ENCODE results near the gene SLC40A1. TPM values are rescaled to one million over a fixed set of nuclear protein-coding genes. Genes with fewer than 3 reads are reported as not detected.

The SLC40A1 gene
- total and polyA plus RNA-seq, 10 of the 15 experiments (the other 5 are each of a cell fraction or from before 2014, with no cell fraction given), result 0.01 to 0.38 (median 0.08) TPM; not detected in 7

DNA sequence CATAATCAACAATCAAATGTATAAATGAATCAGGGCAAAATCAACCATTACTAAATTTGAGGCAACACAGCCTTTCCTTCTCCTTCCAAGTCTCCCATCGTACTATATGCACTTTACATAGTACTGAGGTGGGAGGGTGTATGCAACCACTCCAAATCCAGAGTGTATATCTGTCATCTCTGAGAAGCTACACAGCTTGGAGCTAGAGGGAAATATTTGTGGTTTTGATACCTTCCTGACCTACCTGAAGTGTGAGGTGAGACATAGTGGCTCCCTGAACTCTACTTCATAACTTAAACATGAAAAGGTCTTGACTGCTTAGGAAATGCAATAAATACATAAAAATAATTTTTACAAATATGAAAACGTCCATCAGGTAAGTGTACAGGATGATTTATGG is 30.1 kb upstream of the SLC40A1 start:
- Histone ChIP-seq H3K27me3 (replicated peaks in 1 of 2; ENCODE audit: control insufficient read depth in 2 of 2, insufficient read depth in 2 of 2, low read length in 1 of 2) (no peaks in the 10 kb centered on the region; a peak in 1 of 4 replicates), H4K20me1 (ENCODE audit: control insufficient read depth, insufficient read depth) (no peaks in the 10 kb centered on the region), H3K4me3 (no peak overlapping the region), H3K9ac (ENCODE audit: control insufficient read depth, insufficient read depth, low read length) (no peak overlapping the region), H3K4me2 (ENCODE audit: control insufficient read depth, insufficient read depth) (no peak overlapping the region), H3K9me3 (replicated peaks; ENCODE audit: control insufficient read depth, insufficient read depth, low read length) (no peaks in the 10 kb centered on the region), H2AFZ (ENCODE audit: control insufficient read depth, low read depth, low read length) (no peak overlapping the region), H3K27ac (ENCODE audit: control insufficient read depth, insufficient read depth) (no peak overlapping the region), H3K79me2 (ENCODE audit: control insufficient read depth, insufficient read depth, low read length) (no peaks in the 10 kb centered on the region), H3K4me1 (ENCODE audit: control insufficient read depth, insufficient read depth, low read length) (no peaks in the 10 kb centered on the region), H3K36me3 (ENCODE audit: control insufficient read depth in 2 of 2, insufficient read depth in 2 of 2, low read length in 1 of 2) (no peaks in the 10 kb centered on the region)
- in situ Hi-C loops (cut with MboI) (no loop called here), intact Hi-C loops (cut with micrococcal nuclease; ENCODE audit: unreplicated experiment) (no loop called here)
- SMC1A ChIA-PET (ENCODE audit: uncharacterized antibody, unreplicated experiment), result no interaction called here
- FAIRE-seq (no peak), ATAC-seq (no peak), DNase-seq (ENCODE audit: low read depth, low spot score) (no peak)
- BruUV-seq (replicated peaks), result no TSS peak
- CTCF ChIA-PET, result no interaction called here
- RAD21 ChIA-PET (ENCODE audit: unreplicated experiment), result no interaction called here
- 18% methylated on average over 2 of the region's 2 CpGs for WGBS (ENCODE audit: insufficient coverage, insufficient replicate concordance, low lambda C conversion rate, missing lambda C conversion rate)
- POLR2A ChIA-PET, result no interaction called here
- TF ChIP-seq, protein P1, sequence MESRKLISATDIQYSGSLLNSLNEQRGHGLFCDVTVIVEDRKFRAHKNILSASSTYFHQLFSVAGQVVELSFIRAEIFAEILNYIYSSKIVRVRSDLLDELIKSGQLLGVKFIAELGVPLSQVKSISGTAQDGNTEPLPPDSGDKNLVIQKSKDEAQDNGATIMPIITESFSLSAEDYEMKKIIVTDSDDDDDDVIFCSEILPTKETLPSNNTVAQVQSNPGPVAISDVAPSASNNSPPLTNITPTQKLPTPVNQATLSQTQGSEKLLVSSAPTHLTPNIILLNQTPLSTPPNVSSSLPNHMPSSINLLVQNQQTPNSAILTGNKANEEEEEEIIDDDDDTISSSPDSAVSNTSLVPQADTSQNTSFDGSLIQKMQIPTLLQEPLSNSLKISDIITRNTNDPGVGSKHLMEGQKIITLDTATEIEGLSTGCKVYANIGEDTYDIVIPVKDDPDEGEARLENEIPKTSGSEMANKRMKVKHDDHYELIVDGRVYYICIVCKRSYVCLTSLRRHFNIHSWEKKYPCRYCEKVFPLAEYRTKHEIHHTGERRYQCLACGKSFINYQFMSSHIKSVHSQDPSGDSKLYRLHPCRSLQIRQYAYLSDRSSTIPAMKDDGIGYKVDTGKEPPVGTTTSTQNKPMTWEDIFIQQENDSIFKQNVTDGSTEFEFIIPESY (IDR thresholded peaks at IDR 0.05), result no peak
- TF ChIP-seq CEBPB (IDR thresholded peaks at IDR 0.05; ENCODE audit: borderline replicate concordance in 1 of 2, low read depth in 2 of 2, low read length in 2 of 2) (no peak), ZSCAN29 (IDR thresholded peaks at IDR 0.05) (no peak), IRF4 (IDR thresholded peaks at IDR 0.05; ENCODE audit: low read depth, low read length) (no peak), HDGF (IDR thresholded peaks at IDR 0.05) (no peak), WRNIP1 (IDR thresholded peaks at IDR 0.05; ENCODE audit: borderline replicate concordance, low read depth, low read length) (no peak), ZBED1 (IDR thresholded peaks at IDR 0.05; ENCODE audit: borderline replicate concordance) (no peak), POLR2A (IDR thresholded peaks at IDR 0.05; ENCODE audit: low read depth, low read length) (no peak), NR2C2 (IDR thresholded peaks at IDR 0.05; ENCODE audit: borderline replicate concordance, control insufficient read depth, insufficient read length, low read depth) (no peak)
- TF ChIP-seq, protein P2, sequence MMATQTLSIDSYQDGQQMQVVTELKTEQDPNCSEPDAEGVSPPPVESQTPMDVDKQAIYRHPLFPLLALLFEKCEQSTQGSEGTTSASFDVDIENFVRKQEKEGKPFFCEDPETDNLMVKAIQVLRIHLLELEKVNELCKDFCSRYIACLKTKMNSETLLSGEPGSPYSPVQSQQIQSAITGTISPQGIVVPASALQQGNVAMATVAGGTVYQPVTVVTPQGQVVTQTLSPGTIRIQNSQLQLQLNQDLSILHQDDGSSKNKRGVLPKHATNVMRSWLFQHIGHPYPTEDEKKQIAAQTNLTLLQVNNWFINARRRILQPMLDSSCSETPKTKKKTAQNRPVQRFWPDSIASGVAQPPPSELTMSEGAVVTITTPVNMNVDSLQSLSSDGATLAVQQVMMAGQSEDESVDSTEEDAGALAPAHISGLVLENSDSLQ (IDR thresholded peaks at IDR 0.05), result no peak
- TF ChIP-seq, protein P3, sequence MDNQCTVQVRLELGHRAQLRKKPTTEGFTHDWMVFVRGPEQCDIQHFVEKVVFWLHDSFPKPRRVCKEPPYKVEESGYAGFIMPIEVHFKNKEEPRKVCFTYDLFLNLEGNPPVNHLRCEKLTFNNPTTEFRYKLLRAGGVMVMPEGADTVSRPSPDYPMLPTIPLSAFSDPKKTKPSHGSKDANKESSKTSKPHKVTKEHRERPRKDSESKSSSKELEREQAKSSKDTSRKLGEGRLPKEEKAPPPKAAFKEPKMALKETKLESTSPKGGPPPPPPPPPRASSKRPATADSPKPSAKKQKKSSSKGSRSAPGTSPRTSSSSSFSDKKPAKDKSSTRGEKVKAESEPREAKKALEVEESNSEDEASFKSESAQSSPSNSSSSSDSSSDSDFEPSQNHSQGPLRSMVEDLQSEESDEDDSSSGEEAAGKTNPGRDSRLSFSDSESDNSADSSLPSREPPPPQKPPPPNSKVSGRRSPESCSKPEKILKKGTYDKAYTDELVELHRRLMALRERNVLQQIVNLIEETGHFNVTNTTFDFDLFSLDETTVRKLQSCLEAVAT (IDR thresholded peaks at IDR 0.05), result no peak

All from GM12878 (cell line).